Hematopoietic multipotent progenitor cell treated with erythropoietin and hydrocortisone succinate and interleukin-3 and kit ligand, for 6 days (in vitro differentiated cells): ENCODE measurements around the gene RBBP7.

Experiments used
- DNase-seq: peaks from one replicate; pipeline ENCODE4 v3.0.0-alpha.2; 2015

RBBP7 gene

DNA sequence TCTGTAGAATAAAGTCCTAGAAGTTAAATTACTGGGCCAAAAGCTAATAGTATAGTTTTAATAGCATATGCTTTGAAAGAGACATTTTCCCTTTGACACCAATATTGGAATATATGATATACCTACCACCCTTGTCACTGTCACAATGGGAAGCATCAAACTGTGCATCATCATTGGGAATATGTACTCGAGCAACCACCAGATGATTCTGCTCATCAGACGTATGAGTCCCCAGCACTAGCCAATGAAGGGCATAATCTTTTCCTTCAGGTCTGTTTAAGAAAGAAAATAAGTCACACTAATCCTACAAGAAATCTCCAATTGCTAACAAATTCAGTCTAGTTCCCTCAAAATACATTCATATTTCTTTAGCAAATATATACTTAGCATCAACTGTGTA is 7.3 kb downstream of the RBBP7 start:
- DNase-seq: no peak

DNA sequence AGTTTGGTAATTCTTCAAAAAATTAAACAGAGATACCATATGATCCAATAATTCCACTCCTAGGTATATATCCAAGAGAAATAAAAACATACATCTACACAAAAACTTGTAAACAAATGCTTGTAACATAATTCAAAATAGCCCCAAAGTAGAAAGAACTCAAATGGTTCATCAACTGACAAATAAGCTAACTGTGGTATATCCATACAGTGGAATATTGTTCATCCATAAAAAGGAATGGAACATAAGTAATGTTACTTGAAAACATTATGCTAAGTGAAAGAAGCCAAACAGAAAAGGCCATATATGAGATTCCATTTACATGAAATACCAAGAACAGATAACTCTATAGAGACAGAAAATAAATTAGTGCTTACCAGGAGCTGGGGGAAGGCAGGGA is 13.4 kb downstream of the RBBP7 start:
- no peak for DNase-seq

DNA sequence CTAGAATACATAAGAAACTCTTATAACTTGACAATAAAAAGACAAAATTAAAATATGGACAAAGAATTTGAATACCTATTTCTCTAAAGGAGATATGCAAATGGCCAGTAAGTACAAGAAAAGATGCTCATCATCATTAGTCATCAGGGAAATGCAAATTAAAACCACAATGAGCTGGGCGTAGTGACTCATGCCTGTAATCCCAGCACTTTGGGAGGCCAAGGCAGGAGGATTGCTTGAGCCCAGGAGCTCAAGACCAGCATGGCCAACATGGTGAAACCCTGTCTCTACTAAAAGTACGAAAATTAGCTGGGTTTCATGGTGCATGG is 14.1 kb downstream of the RBBP7 start:
- peak; percentile 26 for DNase-seq

DNA sequence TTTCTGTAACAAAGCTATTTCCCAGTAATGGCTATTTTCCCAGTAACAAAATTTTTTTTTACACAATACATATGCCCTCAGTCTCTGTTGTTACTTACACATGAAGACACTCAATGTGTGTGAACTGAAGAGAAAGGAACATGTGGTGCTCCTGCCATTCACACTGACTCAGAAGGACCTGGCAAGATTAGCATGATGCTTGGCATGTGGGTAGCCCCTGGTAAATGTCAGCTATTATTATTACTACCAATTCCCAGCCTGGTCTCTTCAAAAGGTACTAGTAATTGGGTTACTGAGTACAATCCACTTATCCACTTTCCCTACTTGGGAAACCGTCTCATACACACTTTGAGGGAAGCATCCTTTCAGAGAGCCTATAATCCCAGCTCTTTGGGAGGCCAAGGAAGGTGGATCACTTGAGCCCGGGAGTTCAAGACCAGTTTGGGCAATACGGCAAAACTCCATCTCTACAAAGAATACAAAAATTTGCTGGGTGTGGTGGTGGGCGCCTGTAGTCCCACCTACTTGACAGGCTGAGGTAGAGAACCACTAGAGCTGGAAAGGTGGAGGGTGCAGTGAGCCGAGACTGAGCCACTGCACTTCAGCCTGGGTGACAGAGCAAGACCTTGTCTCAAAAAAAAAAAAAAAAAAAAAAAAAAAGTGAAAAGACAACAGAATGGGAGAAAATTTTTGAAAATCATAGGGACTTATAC is 14.6 kb downstream of the RBBP7 start:
- DNase-seq: no peak

DNA sequence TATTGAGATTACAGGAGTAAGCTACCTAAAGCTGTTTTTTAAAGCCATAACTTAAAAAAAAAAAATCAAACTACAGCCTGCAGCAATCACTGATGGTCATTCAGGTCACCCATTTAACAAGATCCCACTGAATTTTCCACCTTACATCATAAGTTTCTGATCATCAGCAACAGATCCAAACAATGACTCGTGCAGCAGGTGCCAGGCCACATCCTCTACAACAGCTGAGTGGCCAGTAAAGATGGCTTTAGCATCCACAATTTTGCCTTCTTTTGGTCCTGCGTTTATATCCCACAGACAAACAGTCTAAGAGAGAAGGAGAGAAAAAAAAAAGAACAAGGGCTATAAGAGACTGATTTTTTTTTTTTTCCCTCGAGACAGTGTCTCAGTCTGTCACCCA is 16.6 kb downstream of the RBBP7 start:
- DNase-seq: no peak

DNA sequence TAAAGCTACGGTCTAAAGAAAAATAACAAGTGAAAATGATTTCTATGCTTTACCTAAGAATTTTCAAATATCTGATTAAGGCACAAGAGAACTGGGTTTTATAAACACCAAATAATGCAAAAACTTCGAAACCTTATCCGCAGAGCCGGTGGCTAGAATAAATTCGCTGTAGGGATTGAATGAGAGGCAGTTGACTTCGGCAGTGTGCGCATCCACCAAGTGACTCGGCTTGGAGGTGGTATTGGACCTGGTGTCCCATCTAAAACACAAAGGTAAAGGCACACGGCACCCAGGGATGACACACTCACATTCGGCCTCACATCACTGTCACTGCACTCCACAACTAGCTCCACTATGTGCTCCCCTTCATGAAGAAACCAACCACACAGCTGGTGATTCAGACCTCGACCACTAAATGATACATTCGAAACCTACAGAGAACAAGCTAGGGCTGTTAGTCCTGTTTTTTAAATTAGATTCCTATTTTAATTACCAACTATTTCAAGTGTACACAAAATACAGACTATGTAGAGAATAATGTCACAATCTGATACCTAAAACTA is 17.5 kb downstream of the RBBP7 start:
- no peak for DNase-seq

DNA sequence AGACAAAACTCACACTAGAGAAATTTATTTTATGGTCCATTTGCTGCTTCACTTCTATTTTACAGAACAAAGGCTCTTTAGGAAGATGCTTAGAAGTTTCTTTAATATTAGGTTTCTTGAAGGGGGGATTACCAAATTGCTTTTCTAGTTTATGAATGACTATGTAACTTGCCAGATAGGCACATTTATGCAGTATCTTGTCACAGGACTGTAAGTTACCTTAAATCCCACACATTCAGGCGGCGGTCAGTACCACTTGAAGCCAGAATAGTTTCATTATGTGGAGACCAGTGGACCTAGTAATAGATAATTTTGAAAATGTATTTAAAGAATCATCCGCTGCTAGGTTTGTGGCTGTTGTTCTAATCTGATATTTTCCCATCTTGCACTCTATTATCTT is 18.3 kb downstream of the RBBP7 start:
- no peak for DNase-seq

DNA sequence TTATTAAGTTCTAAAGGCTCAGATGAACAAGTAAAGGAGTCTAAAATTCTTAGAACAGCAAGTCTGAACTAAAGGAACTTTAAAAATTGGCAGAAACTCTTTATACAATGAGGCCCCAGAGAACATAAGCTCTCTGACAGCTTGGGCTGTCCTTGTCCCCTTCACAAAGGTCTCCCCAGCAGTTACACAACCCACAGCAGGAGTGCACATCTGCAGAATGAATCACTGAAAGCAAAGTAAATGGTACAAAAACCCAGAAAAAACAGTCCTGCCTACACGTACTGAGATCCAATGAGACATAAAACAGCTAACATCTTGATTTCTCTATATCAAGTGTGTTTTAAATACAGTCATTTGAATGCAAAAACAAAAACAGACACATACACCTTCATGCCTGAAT is 18.7 kb downstream of the RBBP7 start:
- no peak for DNase-seq

DNA sequence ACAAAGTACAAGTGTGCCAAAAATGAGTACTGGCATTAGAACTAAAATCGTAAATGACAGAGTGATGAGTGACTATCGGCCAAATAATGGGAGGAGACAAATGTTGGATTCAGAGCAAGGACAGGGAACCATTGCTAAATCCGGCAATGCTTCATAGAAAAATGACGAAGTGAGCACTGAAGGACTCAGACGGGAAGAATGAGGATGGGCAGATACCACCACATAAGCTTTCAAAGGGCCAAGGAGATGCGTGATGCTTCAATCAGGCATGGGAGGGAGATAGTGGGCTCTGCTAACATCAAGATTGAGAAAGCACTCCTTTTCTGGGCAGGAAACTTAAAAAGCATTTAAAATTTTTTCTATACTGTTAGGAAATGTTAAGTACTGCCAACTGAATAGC is 21.6 kb downstream of the RBBP7 start:
- no peak for DNase-seq

DNA sequence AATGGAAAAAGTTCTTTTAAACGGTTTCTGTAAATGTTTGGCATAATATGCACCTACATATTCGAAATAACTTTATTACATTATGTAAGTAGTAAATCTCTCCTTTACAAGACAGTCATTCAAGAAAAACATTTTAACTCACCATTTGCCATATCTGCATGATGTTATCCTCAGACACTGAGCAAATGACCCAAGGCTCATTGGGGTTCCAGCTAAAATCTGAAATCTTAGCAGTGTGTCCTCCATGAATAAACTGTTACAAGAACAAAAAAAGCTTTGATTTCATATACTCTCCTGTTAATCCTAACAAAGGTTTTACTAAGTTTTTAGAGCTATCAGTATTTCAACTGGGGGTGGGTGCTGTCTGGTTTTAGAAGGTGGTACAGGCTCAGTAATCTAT is 24.5 kb downstream of the RBBP7 start:
- DNase-seq: no peak

DNA sequence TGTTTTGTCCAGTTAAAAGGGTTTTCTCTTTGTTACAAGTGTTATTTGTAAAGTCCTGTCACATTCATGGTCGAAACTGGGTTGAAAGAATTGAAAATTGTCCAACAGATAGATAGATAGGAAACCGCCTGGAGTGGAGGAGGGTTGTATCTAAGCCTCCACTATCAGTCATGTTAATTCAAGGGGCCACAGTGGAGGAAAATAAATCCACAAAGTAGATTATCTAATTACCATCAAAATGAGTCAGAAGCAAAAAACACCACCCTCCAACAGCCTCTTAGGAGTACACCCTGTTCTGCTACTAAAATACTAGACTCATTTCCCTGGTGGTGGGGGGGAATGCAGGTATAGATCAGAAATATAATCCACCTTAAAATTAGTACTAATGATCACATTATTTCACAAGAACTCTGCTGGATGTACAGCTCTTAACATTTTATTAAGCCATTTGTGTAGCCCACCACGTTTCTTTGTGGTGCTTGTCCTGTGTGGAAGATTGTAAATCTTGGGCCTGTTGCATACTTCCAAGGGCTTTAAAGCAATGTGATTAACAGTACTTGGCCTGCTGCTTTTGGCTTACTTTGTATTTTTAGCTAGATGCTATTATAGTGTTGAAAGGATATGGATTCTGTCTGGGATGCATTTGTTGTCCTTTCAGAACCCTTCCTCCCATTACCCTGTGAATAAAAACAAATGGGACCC is 26.8 kb downstream of the RBBP7 start:
- DNase-seq: peak; percentile 45

DNA sequence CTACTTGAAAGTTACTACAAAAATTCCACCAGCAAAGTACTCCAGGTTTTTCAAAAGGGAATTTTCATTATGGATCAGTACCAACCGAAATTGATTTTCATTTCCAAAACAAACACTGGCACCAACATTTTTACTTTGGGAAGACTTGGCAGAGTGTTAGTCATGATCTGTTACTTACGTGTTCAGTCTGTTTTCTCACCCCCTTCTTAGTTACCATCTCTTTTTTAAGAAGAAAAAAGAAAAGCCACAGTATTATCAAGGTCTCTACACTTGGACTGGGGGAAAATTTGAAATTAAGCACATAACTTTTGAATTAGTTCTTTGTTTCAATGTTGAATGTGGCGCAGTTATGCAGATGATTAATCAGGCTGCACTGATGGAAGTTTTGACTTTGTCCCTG is 27.5 kb downstream of the RBBP7 start:
- DNase-seq: no peak

DNA sequence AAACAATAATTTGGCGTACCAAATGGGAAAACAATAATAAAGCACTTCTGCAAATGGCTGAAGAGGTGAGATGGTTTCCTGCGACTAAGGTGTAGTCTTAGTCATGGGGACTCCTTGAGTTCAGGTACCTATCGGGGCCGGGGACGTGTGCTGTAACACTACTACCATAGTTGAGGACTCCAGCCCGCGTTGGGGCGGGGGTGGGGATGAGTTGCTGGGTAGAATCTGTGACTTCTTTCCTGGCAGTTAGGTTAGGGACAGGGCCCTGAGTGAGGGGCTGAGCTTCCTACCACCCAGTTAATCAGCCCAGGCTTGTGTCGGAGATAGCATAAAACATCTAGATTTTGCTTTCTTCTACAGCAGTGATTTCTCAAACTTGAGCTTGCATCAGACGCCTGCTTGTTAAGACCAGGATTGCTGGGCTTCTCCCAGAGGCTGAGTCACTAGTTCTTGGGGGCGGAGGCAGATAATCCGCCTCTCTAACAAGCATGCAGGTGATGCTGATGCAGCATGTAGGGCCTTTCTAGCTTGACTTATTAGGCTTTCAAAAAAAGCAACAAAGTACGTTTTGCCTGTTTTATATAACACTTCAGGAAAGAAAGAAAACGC is 30.2 kb downstream of the RBBP7 start:
- peak; percentile 15 for DNase-seq

DNA sequence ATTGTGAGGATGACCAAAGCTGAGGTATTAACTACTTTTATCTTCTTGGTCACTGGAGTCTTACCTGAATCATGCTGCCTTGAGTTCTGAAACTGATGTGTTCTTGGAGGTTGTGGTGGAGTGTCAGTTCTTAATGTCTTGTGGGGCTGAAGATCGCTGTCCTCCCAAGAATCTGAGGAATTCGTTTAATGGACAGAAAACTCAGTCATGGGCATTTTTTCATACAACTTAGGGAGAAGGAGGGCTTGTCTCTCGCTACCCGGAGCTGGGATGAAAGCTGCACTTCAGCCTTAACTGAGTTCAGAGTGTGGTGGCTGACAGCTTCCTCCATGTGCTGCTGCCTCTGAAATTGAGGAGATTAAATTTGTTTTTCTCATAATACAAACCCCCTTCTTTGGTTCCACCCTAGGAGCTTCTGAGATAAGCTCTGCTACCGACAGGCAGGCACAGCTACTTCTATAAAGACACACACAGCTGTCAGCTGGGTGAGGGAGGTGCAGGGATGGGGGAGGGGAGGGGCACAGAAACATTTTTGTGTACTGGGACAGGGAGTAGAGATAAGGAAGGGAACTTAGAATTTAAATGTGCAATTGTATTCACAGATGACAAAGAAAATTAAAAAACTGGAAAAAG is 30.8 kb downstream of the RBBP7 start:
- peak; percentile 77 for DNase-seq

DNA sequence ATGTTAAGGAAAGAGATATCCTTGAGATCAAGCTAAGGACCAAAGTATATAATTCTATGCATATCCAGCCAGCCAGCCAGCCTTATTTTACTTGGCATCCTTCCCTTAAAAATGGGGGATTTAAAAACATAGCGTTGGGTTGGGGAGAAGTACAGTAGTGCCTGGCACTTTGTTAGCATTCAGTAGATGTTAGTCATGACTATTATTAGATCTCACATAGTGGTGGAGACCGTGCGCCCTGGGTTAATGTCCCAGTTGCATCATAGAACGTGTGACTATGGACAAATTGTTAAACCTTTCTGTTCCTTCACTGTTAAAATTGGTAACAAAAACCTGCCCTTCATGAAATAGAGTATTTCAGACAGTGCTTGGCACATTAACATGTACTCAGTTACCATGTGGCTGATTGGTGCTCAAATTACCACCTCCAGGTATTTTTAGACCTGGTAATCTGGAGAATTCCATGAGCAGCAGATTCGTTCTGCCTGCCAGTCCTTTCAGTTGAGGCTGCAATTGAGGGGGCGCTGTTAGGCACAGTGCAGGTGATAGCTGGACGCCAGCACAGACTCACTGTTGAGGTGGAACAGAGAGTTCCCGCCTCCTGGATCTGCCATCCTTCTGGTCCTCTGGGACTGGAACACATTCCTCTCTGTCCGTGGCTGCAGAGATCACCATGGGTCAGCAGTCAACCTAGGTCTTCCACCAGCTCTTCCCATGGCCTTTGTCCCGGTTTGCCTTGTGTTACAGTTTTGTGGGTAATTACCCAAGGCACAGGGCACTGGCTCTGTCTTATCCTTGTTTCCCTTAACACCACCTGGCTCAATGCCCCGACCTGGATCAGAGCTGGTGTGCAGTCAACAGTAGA is 31.7 kb downstream of the RBBP7 start:
- no peak for DNase-seq

DNA sequence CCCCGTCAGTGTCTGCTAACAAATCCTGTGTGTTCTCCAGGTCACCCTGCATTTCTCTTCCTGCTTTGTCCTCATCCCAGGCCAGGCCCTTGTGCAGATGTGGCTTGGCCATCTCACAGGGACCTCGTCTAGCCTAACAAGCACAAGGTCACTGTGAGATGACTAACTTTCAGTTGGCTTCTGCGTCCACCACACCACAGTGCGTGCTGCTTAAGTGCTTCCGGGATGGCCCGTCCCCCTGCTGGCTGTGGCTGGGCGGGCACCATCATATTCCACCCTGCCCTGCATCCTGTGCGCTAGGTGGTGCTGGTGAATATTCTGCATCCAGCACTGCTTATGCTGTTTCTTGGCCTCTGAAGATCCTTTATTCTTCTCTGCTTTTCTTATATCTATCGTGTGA is 33.8 kb downstream of the RBBP7 start:
- DNase-seq: peak; percentile 60

DNA sequence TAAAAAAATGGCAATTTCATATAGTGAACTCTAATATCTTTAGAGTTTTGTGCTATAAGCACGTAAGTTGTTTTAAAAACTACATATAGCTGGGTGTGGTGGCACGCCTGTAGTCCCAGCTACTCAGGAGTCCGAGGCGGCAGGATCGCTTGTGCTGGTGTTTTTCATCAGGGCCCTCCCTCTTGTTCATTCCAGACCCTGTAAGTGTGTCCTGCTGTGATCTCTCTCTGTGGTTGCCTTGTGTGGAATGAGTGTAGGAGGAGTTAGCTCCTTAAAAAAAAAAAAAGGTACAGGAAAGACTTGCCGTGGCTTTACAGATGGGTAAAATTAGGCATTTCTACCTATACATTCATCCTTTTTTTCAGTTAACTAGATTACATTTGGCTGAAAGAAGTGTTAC is 35.4 kb downstream of the RBBP7 start:
- no peak for DNase-seq

DNA sequence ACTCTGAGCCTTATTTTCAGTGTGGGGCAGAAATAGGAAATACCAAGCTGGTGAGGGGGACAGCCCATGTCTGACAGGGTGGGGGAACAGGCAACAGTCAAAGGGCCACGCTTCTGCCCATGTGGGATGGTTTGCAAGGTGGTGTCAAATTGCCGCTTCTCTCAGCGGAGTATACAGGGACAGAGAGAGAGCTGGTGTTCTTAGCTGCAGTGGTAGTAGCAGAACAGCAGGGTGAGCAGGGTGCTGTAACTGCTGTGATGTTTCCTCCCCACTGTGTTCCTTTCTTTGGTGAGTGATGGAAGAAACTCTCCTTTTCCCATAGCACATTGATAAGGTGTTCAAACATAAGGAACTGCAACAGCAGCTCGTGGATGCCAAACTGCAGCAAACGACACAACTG is 37.9 kb downstream of the RBBP7 start:
- DNase-seq: no peak

DNA sequence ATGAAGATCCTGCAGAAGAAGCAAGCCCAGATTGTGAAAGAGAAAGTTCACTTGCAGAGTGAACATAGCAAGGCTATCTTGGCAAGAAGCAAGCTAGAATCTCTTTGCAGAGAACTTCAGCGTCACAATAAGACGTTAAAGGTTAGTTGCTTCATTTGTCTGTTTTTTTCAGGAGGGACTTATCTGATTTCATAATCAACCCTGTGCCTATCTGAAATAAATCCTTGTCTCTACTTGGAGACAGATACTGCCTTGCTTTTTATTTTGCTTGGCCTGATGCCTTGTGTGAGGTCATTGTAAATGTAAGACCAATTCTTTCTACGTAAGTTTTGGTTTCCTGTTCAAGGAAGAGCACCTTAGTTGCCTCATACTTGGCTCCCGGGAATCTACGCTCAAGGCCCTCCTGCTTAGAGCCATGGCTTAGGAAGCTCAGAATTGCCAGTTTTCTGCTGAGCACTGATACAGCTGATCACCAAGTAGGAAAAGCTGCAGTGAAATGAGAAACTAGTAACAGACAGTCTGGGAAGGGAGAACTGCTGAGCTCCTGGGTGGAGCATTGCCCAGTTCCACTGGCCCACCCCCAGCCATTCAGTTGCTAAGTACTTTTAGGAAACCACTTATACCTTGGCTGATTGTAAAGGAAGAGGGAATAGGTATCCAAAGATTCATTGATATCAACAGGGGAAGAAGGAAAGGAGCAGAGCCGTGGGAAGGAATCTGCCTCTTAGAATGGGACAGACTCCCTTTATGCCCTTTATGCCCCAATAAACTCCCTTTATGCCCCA is 41.8 kb downstream of the RBBP7 start:
- DNase-seq: peak; percentile 38

DNA sequence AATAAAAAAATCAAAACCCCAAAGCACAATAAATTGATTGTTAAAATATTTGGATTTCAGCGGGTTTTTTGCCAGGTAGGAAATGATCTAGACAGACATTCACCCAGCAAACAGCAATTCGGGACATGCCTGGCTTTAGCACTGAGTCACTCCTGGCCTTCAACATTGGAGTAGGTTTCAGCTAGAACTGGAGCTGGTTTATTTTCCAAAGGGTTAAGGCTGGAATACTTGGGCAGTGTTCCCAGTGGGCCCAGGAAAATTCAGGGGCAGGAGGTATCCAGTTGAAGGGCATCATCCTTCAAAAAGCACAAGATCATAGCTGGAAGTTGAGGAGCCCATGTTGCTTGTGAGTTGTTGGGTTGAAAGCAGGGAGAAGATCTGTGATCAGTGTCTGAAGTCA is 42.9 kb downstream of the RBBP7 start:
- DNase-seq: no peak

DNA sequence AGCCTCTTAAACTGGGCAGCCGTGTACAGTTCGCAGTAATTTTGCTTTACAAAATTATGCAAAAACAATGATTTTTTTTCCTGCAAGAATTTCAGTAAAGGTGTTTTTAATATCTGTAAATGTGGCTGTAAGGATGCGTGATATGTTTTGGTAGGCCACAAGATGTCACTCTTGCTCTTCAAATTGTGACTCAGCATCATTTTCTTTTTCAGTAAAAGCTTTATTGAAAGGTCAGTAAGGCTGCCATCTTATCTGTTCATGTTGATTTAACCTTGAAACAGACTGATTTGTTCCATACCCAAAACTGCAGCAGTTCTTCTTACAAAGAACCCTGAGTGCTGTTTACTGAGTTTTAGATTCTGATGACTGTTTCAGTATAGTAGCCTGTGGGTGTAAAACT is 44.0 kb downstream of the RBBP7 start:
- peak; percentile 69 for DNase-seq
